Mucosa of gallbladder (tissue), 1 donor: ENCODE data around the gene PITX2. TPM values are rescaled to one million over a fixed set of nuclear protein-coding genes. Genes with fewer than 3 reads are reported as not detected.
"Not testable (repeated sequence)": the region's sequence is repeated elsewhere in the genome, so short reads cannot be mapped to it uniquely, and the experiment has no call there.

Experiments
- DNase-seq: peaks from one replicate; pipeline ENCODE4 v3.0.0-alpha.2; 2020; ENCODE audit warnings: low spot score
- total RNA-seq: library from RNA; stranded (reverse); gene quantifications from one replicate; pipeline ENCODE4 v1.2.1, GENCODE V29; 2021
- donor health status: DM: no; HTN: no; CAD: no.

The PITX2 gene
- total RNA-seq, 1 donor from 2014 or later, result 4.2 TPM

- DNase-seq, result no peak
Observed at GRCh38 chr4:110610940-110611831, 11.7 kb downstream of the PITX2 start.

GRCh38 chr4:110610620-110610939 is 12.3 kb downstream of the PITX2 start:
- DNase-seq, result no peak

- no peak for DNase-seq
Observed at GRCh38 chr4:110609044-110609750, 13.7 kb downstream of the PITX2 start.

- no peak for DNase-seq
Observed at GRCh38 chr4:110605077-110605476, 17.8 kb downstream of the PITX2 start.

GRCh38 chr4:110602061-110602460 is 20.8 kb downstream of the PITX2 start:
- no peak for DNase-seq

- no peak for DNase-seq
Observed at GRCh38 chr4:110597582-110597981, 25.3 kb downstream of the PITX2 start.

- DNase-seq, result no peak
Observed at GRCh38 chr4:110596431-110596830, 26.4 kb downstream of the PITX2 start.

- DNase-seq, result no peak
Observed at GRCh38 chr4:110595583-110595982, 27.3 kb downstream of the PITX2 start.

- no peak for DNase-seq
Observed at GRCh38 chr4:110589297-110589696, 33.6 kb downstream of the PITX2 start.

- DNase-seq, result no peak
Observed at GRCh38 chr4:110587666-110588285, 35.1 kb downstream of the PITX2 start.

- no peak for DNase-seq
Observed at GRCh38 chr4:110586131-110586850, 36.6 kb downstream of the PITX2 start.

GRCh38 chr4:110576696-110577095 is 46.2 kb downstream of the PITX2 start:
- not testable (repeated sequence) for DNase-seq

Other genes starting within 250 kb of the PITX2 start
- 1.8 TPM for gene ENPEP, start 146.9 kb downstream of the PITX2 start, total RNA-seq